Left cardiac atrium (tissue), 4 donors: Measurements from ENCODE around the gene DCP1B. TPM values are rescaled to one million over a fixed set of nuclear protein-coding genes. Genes with fewer than 3 reads are reported as not detected.
"Not testable (repeated sequence)": the region's sequence is repeated elsewhere in the genome, so short reads cannot be mapped to it uniquely, and the experiment has no call there.

ENCODE experiments used
- ATAC-seq, 2 donors: fragments of 200-7000 bp; cut with Tn5 transposase; one replicate each; pipeline ENCODE4 v1.9.1; 2020; ENCODE audit warnings: mild to moderate bottlenecking in 2 of 2, moderate library complexity in 2 of 2
- DNase-seq: peaks from one replicate; pipeline ENCODE4 v3.0.0-alpha.2; 2020
- intact Hi-C, 2 donors: fragments of 100-400 bp; cut with DNase I; formaldehyde crosslinking; loops; one replicate each; pipeline versions ENCODE4 v1.14.1 to v1.15.1; 2022 to 2023
- total RNA-seq, 2 donors: library from RNA; stranded (reverse); fragmentation: NEBNext Ultra II Directional; extraction: Animal tissue kit (Norgen Biotek cat#: 25700); gene quantifications; one replicate each; pipeline ENCODE4 v1.2.1, GENCODE V29; 2021
- donor health status: DM: no; HTN: yes; CAD: no.
- donor health status: DM: no; HTN: yes; CAD: no; lungs with severe emphysema.
- donor health status: DM: yes; HTN: yes; CAD: no.
- donor health status: Dilated cardiomyopathy.

The DCP1B gene
- total RNA-seq, 2 donors from 2014 or later = 3.1 to 3.7 TPM

DNA sequence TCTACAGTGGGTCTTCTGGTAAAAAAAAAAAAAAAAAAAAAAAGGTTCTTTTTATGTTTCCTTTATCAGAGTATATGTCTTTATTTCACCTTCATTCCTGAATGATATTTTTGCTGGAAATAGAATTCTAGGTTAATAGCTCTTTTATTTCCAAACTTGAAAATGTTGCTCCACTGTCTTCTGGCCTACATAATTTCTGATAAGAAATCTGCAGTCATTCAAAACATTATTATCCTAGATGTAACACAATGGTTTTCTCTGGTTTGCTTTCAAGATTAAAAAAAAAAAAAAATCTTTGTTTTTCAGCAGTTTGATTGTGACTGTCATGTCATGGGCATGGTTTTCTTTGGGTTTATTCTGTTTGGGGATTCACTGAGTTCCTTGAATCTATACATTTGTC lies 19.5 kb downstream of the DCP1B start:
- ATAC-seq = no peak
- intact Hi-C loops = no loop called here

DNA sequence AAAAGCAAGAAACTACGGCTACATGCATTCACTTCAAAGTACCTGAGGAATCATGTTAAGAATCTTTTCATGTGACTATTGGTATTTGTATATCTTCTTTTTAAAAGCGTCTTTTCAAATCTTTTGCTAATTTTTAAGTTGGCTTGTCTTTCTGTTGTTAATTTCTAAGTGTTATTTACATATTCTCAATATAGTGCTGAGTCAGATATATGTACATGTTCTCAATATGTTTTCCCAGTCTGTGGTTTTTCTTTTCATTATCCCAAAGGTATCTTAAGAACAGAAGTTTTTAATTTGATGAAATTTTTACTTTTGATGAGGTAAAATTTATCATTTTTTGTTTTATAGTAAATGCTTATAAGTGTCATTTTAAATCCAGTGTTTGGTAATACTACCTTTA lies 24.0 kb downstream of the DCP1B start:
- intact Hi-C loops = no loop called here
- no peak for DNase-seq
- ATAC-seq = no peak

More for the DNA sequence above, 19.5 kb downstream of the DCP1B start:
- no peak for DNase-seq

DNA sequence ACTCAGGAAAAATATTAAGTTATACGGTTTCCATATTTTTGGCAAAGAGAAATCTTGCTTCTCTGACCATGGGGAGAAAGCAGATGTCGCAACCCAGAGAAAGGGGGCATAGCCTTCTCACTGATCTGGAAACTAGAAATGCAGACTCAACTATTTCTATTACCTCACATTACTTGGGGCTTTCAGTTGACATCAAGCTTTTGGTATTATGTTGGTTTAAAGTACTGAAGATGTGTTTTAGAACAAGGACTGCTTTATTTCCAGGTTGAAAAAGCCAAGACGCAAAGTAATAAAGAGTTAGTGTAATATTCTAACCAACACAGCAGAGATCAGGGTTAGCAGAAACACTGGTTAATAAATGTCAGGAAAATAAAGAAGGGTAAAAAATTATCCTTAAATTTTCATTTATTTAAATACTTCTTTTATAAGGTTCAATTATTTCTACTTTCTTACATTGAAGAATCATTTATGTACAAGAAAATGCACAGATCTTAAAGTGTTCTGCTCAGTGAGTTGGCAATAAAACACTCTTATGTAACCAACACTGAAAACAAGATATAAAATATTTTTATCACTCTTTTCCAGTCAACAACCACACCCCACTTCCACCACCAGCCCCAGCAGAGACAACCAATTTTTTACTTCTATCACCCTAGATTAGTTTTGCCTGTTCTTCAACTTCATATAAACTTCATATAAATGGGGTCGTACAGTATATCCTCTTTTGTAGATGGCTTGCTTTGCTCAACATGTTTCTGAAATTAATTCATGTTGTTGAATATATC lies 26.0 kb downstream of the DCP1B start:
- DNase-seq = no peak
- peak; percentile 27 to 48 for ATAC-seq
- intact Hi-C loops = no loop called here

DNA sequence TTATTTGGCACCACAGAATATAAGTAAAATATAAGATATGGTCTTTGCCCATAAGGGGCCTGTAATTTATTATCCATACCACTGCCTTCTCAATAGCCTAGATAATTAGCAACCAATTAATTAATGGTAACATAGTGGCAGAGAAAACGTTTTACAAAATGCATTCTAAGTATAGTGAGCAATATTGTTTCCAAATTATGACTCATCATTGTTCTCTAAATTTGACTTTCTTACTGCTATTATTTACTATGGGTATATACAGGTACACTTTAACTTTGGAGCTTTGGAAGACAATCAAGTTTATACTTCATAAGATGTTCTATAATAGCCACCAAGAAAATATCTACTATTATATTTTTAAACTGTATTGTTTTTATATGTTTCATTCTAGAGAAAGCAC lies 26.7 kb downstream of the DCP1B start:
- ATAC-seq = no peak
- intact Hi-C loops = no loop called here
- no peak for DNase-seq

DNA sequence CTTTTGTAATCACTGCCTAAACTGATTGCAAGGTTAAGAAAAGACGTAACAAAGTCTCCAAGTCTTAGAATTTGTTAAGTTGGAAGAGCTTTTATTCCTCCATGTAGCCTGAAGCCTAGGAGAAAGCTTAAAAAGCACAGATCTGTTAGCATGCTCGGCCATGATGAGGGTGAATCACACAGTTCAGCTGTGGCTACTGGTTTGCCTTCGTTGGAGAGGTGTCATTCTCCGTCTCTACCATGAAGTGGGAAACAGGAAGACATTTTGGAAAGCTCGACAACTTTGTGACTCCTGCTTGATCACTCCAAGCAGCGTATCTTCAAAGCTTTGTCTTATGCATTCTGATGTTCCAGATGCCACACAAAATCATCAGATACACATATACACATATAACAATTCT lies 27.1 kb downstream of the DCP1B start:
- intact Hi-C loops = no loop called here
- no peak for DNase-seq
- peak in 1 of 2 donors; percentile 59 for ATAC-seq

DNA sequence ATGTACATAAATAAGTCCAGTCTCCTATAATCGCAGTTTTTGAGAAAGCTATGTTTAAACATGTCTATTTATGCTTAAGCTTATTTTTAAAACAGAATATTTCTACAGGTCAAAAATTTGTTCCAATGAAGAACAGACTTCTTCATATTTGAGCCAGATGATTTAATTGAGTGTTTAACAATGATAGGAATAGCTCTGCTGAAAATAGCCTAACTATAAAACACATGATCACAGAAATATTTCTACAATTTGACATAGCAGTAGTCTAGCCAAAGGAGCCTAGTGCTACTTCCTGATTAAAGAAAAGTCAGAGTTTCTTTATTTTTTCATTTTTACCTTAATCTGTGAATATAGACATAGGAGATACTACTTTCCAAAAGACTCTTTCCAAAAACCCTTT lies 29.4 kb downstream of the DCP1B start:
- no peak for ATAC-seq
- DNase-seq = no peak
- intact Hi-C loops = loop anchor here in 1 of 2 donors (5.0 kb wide), 1 partner anchor 57 kb away; no protein-coding TSS in a partner anchor

DNA sequence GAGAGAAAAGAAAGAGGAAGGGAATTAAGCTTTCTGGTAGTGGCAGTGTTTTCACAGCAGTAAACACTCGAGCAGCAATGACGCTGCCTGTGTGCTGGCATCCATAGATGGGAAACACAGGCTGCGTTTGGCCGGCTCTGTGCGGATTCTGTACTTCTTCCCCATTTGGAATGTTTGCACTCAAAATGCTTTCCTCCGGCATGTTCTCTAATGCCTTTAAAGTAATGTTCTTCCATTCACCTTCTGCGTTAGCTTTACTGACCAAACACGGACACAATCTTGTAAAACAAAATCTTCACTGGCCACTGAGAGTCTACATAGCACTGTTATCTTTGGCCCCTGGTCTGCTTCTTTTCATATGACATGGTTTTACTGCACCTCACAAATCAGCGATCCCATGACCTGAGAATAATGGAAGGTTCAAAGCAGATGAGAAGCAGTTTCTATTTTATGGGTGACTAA lies 31.4 kb downstream of the DCP1B start:
- ATAC-seq (peak; percentile 64 to 68), DNase-seq (peak; percentile 50)
- intact Hi-C loops = loop anchor here in 1 of 2 donors (5.0 kb wide), 1 partner anchor 59 kb away; no protein-coding TSS in a partner anchor

DNA sequence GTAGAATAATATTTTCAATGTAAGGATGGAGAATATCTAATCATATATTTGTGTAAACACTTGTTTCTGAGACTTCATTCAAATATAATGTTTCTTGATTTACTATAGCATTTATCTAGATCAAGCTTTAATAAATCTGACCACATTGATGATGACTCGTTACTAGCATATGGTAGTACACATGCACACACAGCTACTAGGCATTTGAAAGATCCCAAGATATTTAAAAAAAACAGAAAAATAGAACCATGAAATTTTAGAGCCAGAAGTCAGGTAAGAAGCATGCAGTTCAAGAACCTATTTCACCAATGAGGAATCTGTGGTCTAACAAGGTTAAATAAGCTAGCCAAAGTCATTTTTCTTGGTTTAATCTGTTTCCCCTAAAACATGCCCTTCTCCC lies 32.0 kb downstream of the DCP1B start:
- intact Hi-C loops = loop anchor here in 1 of 2 donors (5.0 kb wide), 1 partner anchor 60 kb away; no protein-coding TSS in a partner anchor
- DNase-seq (no peak), ATAC-seq (no peak)

DNA sequence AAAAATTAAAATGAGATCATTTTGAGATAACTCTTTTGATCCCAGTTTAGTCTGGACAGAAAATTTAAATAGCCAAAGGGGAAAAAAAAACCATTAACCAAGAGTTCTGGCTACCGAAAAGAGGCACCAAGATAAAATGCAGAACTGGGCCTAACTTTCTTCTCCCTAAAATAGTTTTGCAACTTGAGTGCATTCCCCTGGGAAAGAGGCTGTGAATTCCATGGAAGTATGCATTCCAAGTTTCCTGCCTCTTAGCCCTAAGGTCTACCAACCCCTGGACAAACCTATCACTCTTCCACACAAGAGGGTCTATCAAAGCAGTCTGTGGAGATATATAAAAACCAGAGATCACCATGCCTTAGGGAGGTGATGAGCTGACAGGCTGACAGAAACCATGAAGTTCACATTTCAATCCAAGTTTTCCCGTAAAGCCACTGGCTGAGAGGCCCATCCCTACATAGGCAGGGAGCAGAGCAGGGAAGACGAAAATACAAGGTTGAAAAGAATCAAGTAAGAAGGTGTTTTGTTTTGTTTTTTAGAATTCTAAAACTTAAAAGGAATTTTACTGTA lies 33.8 kb downstream of the DCP1B start:
- intact Hi-C loops = loop anchor here in 1 of 2 donors (5.0 kb wide), 1 partner anchor 62 kb away; no protein-coding TSS in a partner anchor
- DNase-seq = no peak

DNA sequence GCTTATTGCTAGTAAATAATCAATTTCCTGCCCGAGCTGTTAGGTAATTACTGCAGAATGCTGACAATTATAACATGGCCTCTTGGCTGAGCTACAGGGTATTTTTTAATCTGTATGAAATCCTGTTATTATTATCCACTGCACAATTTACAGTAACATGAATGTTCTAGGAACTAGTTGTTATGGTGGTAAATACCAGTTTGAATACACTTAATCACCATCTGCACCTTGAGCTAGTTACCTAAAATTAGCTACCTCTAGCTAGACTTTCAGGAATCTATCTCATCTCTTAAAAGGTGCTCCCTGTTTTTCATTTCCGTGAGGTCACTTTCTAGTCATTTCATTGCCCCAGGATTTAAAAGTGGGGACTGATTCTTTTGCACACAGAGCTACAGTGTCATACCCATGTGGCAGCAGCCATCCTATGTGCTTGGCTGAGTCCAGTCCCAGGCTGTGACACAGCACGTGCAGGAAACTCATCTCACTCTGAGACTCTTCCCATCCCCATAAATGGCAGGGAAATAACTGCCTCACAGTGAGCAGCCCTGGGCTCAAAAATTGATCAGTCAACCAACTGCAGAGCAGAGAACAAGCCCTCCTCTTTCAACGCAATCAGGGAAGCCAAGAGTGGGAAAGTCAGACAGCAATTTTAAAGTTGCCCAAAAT lies 37.6 kb downstream of the DCP1B start:
- ATAC-seq (peak; percentile 64 to 81), DNase-seq (no peak)
- intact Hi-C loops = no loop called here

More for the DNA sequence above, 33.8 kb downstream of the DCP1B start:
- peak; percentile 62 to 85 for ATAC-seq

DNA sequence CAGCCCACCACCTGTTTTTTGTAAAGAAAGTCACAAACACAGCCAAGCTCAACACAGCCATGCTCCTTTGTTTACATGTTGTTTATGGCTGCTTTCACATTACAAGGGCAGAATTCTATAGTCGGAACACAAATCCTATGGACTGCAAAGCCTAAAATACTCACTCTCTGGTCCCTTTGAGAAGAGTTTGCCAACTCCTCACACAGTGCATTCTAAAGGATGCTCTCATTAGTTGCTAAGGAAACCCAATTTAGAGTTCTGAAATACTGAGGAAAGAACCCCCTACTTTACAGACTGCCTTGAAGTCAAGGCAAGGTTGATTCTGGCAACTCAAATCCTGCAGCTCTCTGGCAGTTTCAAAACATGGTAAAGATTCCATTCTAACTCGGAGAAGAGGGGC lies 38.3 kb downstream of the DCP1B start:
- ATAC-seq = no peak
- intact Hi-C loops = no loop called here
- DNase-seq = no peak

DNA sequence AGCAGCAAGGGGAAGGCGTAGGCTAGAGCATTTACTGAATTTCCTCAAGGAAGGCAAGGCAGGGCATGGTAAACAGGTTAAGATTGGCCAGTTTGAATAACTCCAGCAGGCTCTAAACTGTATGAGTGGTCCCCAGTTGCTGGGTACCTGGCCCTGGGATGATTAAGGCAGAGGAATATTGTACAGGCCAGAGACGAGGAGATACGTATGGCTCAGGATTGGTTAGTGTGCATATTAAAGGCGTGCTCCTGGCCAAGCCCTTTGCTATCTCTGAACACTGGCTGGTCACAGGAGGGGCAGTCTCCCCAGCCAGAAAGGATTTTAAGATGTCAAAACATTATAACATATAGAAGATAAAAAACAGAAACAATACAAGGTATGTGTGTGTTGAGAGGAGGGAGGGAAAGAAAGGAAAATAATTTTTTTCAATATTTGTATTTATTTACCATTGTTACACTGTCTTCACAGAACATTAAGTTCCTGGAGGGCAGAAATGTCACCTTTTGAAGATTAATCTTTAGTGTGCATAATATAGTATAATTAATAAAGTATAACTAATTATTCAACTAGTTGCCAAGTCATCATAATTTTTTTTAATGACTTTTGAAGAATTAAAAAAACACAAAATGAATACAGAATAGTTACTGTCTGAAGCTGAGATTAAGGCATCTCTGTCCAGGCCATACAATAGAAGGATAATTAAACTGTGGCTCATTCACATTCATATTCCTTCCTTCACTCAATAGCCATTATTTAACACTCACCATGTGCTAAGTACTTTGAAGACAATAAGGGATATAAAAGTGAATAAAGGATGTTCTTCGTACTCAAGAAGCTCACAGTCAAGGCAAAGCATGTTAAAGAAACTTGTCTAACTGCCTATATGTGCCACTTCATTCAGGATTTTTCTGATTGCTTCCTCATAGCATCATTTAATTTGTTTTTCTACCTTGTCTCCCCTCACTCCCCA lies 41.9 kb downstream of the DCP1B start:
- intact Hi-C loops = no loop called here
- ATAC-seq (no peak), DNase-seq (no peak)

DNA sequence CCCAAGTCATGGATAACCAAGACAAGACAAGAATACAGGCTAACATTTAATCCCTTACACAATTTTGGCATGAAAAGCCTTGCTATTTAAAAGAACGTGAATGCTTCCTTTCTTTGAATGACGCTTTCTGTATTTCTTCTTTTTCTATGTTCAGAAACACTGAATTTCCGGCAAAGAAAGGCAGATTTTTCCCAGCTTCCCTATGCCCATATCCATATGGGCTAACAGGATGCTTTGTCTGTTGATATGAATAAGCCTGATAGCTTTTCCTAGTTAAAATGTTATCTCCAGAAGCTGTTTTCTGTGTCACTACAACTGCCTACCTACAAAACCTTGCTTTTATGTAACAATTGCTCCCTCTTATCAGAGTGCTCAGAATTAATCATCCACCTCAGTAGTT lies 47.5 kb downstream of the DCP1B start:
- ATAC-seq (no peak), DNase-seq (no peak)
- intact Hi-C loops = no loop called here

DNA sequence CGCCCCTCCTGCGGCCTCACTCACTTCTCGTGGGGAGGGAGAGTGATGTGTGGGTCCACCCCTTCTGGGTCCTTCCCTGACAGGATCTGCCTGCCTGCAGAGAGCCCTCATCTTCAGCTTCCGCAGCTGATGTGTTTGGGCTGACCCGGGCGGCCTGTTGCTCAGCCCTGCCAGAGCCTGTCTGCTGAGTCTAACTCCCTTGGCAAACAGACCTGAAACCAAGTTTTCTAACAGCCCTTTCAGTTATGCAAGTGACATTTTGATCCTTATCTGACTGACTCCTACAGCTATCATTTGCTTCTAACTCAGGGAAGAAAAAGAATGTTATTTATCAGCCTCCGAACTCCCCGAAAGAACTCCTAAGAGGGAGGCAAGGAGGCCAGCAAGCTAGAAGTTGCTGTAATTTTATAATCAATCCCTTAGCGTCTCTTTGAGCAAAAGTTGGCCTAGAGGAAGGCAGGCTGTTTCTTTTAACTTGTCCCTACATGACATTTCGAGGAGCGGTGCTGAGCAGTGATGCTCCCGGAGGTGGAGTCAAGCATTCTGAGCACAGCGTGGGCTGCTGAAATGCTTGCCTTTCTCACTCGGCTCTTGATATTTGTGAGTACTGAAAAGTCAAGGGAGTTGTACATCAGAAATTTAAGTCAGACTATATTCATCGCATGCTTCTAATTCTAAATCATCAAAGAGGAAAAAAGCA lies 54.3 kb downstream of the DCP1B start:
- peak; percentile 58 to 81 for ATAC-seq
- DNase-seq = no peak
- intact Hi-C loops = no loop called here

DNA sequence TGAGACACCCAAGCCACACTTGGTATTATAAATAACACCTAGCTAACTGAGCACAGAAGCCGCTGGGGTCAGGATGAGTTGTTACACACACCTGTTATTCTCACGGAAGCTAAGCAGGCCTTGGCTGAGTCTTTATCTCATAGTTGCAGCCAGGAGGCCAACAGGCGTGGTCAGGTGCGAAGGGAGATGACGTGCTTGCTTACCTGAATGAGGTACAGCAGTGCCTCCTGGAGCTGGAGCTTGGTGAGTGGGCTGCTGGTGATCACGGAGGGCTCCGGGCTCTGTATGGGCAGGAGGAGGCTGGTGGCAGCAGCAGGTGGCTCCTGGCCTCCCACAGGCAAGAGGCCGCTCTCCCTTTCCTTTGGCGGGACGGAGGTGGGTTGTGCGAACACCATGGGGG lies 55.4 kb downstream of the DCP1B start:
- DNase-seq (no peak), ATAC-seq (no peak)
- intact Hi-C loops = no loop called here

DNA sequence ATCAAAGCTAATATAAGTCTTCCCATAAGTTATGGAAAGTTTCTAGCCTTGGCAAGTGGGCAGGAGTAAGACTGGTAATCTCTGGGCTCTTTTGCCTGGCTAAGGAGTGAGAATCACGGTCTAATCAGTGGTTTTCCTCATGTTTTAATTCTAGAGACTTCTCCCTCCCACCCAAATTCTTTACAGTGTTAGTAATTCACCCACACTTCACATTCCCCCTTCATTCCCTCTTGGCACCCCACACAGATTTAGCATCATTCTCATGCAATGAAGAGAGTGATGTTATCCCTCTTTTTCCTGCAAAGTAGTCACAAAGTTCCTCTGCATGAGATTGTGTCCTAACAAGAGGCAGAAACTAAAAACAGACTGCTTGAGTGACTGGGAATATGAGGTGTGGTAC lies 57.2 kb downstream of the DCP1B start:
- DNase-seq (no peak), ATAC-seq (peak in 1 of 2 donors; percentile 67)
- intact Hi-C loops = no loop called here

DNA sequence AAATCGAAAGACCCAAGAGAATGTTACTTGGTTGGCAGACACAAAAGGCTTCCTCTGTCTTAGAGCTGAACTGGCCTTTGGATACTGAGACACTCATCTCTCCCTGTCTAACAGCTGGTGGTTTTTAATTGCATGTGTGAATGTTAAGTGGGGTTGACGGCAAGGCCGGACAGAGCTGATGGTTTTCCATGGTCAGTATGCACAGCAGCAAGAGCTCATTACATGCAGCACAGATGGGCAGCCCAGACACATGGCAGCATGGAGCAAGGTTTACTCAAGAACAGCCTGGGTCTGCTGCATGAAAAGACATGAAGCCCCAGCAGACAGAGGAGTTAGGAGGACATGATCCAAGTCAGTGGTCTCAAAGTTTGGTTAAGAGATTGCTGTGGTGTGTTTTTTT lies 58.0 kb downstream of the DCP1B start:
- ATAC-seq (peak in 1 of 2 donors; percentile 20), DNase-seq (no peak)
- intact Hi-C loops = no loop called here

DNA sequence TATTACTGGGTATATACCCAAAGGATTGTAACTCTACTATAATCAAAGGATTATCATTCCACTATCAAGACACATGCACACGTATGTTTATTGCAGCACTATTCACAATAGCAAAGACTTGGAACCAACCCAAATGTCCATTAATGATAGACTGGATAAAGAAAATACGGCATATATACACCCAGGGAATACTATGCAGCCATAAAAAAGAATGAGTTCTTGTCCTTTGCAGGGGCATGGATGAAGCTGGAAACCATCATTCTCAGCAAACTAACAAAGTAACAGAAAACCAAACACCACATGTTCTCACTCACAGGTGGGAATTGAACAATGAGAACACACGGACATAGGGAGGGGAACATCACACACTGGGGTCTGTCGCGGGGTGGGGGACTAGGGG lies 58.8 kb downstream of the DCP1B start:
- DNase-seq, intact Hi-C loops: not testable (repeated sequence)

More for the DNA sequence above, 58.8 kb downstream of the DCP1B start:
- ATAC-seq = not testable (repeated sequence)
